ENCODE results near the gene RIN1. TPM values are rescaled to one million over a fixed set of nuclear protein-coding genes. Genes with fewer than 3 reads are reported as not detected.
A peak's percentile ranks its signal among the peaks of the same experiment; 100 is the strongest.

RIN1 gene
- total RNA-seq, 2 donors from 2014 or later: 0.99 to 11.4 TPM

DNA sequence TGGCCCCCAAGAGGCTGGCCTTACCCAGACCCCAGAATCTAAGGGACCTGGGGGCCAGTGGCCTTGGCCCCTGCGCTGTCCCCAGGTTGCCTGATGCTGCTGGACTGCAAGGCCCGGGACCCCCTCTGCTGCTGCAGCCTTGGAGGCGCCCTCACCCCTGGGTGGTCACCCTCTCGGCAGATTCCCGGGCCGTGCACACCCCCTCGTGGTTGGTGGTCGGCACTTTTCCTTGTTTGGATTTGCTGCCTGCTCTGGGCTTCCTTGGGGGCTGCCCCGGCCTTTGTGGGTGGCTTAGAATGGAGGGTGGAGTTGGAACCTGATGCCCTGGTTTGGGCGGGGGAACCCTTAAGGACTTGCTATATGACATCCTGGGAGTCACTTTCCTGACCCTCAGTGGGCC is 5.3 kb downstream of the RIN1 start:
- Histone ChIP-seq H3K27ac (no peak overlapping the region), H3K4me3 (no peak overlapping the region), H3K36me3 (replicated peaks in 1 of 2; ENCODE audit: insufficient read depth in 1 of 2, low read depth in 2 of 2) (no peaks in the 10 kb centered on the region), H3K27me3 (no peaks in the 10 kb centered on the region), H3K4me1 (peaks cover 24% of the 10 kb centered on the region), H3K9me3 (no peaks in the 10 kb centered on the region)
- ATAC-seq: no peak
- no peak for DNase-seq
- no peak for TF ChIP-seq POLR2A (IDR thresholded peaks at IDR 0.05)
- TF ChIP-seq, protein P1, sequence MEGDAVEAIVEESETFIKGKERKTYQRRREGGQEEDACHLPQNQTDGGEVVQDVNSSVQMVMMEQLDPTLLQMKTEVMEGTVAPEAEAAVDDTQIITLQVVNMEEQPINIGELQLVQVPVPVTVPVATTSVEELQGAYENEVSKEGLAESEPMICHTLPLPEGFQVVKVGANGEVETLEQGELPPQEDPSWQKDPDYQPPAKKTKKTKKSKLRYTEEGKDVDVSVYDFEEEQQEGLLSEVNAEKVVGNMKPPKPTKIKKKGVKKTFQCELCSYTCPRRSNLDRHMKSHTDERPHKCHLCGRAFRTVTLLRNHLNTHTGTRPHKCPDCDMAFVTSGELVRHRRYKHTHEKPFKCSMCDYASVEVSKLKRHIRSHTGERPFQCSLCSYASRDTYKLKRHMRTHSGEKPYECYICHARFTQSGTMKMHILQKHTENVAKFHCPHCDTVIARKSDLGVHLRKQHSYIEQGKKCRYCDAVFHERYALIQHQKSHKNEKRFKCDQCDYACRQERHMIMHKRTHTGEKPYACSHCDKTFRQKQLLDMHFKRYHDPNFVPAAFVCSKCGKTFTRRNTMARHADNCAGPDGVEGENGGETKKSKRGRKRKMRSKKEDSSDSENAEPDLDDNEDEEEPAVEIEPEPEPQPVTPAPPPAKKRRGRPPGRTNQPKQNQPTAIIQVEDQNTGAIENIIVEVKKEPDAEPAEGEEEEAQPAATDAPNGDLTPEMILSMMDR (IDR thresholded peaks at IDR 0.05): no peak
- 56 to 83% methylated on average over 2 to 9 of the region's 10 CpGs for WGBS, 2 donors
- intact Hi-C loops (cut with DNase I): no loop called here

DNA sequence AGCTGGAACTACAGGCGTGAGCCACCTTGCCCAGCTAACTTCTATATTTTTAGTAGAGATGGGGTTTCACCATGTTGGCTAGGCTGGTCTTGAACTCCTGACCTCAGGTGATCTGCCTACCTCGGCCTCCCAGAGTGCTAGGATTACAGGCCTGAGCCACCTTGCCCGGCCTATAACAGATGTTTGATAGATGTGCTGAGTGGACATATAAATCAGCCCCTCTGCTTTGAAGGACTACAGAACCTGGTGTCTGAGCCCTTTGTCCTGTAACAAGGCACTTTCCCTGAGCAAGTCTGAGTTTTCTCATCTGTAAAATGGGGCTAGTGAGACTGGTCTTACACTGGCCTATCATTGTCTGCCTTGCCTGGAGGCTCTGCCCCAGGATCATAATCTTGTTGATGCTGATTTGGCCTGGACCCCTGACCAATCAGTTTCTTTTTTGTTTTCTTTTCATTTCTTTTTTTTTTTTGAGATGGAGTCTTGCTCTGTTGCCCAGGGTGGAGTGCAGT is 7.0 kb downstream of the RIN1 start:
- Histone ChIP-seq H3K36me3 (replicated peaks in 1 of 2; ENCODE audit: insufficient read depth in 1 of 2, low read depth in 2 of 2) (no peaks in the 10 kb centered on the region), H3K9me3 (no peaks in the 10 kb centered on the region), H3K4me1 (peaks cover 11% of the 10 kb centered on the region), H3K27ac (no peak overlapping the region), H3K4me3 (no peak overlapping the region), H3K27me3 (no peaks in the 10 kb centered on the region)
- TF ChIP-seq, protein P1 (IDR thresholded peaks at IDR 0.05): no peak
- no peak for TF ChIP-seq POLR2A (IDR thresholded peaks at IDR 0.05)
- DNase-seq (no peak), ATAC-seq (no peak)
- intact Hi-C loops (cut with DNase I): no loop called here
- whole genome bisulfite sequencing, 2 donors: 76 to 79% methylated on average over 3 of the region's 3 CpGs

- peak overlapping the region in 2 of 4 donors; percentile 23 to 25 for H3K27ac ChIP-seq
- TF ChIP-seq, protein P1 (IDR thresholded peaks at IDR 0.05): peak; percentile 86 to 94 (median 88)
- no peak for TF ChIP-seq POLR2A (IDR thresholded peaks at IDR 0.05)
- no peaks in the 10 kb centered on the region for H3K27me3 ChIP-seq
- intact Hi-C loops (cut with DNase I): no loop called here
- H3K4me3 ChIP-seq: no peak overlapping the region
- H3K9me3 ChIP-seq: no peaks in the 10 kb centered on the region
- 11 to 13% methylated on average over 12 to 19 of the region's 19 CpGs for WGBS, 2 donors
- ATAC-seq: peak; percentile 91
- peak; percentile 74 to 78 (median 76) for DNase-seq
- peaks cover 11% of the 10 kb centered on the region for H3K4me1 ChIP-seq
- no peaks in the 10 kb centered on the region for H3K36me3 ChIP-seq (replicated peaks in 1 of 2; ENCODE audit: insufficient read depth in 1 of 2, low read depth in 2 of 2)
Measured at GRCh38 chr11:66328302-66329144, 7.7 kb downstream of the RIN1 start.

DNA sequence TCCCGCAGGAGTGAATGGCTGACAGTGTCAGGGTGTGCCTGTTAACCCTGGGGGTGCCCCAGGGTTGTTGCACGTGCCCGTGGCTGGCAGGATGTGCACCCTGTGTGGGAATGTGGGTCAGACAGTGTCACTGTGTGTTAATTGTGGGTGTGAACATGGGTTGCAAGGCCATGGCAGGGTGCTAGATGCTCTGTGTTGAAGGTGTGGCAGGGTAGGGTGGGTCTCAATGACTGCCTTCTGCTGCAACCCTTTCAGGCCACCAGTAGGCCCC is 8.3 kb downstream of the RIN1 start:
- DNase-seq: no peak
- intact Hi-C loops (cut with DNase I): no loop called here
- WGBS, 2 donors: 0 to 69% methylated on average over 1 to 3 of the region's 3 CpGs

DNA sequence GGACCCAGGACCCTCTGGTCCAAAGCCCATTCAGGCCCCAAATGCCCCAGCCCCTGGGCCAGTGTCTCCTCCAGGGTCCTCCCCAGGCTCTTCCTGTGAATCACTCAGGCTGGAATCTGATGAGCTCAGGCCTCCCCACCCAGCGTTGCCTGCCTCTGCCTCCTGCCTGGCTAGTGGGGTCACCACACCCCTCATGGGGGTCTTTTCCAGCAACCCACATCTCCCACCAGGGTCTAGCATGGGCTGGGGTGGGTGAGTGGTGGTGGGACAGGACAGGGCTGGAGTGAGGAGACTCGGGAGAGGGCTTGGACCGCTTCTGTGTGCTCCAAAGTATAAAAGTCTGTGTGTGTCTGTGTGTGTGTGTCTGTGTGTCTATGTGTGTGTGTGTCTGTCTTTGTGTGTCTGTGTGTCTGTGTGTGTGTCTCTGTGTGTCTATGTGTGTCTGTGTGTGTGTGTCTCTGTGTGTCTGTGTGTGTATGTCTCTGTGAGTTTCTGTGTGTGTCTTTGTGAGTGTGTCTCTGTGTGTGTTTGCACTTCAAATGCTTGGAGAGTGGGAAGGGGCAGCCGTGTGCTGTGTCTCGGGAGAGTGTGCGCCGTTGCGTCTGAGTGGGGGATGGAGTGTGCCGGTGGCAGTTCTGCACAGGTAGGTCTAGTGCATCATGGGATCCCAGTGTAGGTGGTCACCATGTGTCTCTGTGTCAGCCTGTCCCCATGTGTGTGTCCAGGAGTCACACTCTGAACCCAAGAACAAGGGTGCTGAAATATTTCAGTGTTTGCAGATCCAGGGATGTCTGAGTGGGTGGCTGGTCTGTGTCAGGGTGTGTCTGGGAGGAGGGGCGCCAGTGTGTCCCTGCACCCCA is 8.8 kb downstream of the RIN1 start:
- no peaks in the 10 kb centered on the region for H3K36me3 ChIP-seq (replicated peaks in 1 of 2; ENCODE audit: insufficient read depth in 1 of 2, low read depth in 2 of 2)
- H3K4me1 ChIP-seq: peaks cover 11% of the 10 kb centered on the region
- intact Hi-C loops (cut with DNase I): no loop called here
- H3K27ac ChIP-seq: peak overlapping the region in 2 of 4 donors; percentile 2 to 9
- H3K4me3 ChIP-seq: no peak overlapping the region
- H3K27me3 ChIP-seq: no peaks in the 10 kb centered on the region
- ATAC-seq (no peak), DNase-seq (no peak)
- TF ChIP-seq, protein P1 (IDR thresholded peaks at IDR 0.05): no peak
- TF ChIP-seq POLR2A (IDR thresholded peaks at IDR 0.05): no peak
- H3K9me3 ChIP-seq: no peaks in the 10 kb centered on the region
- 68 to 84% methylated on average over 8 of the region's 10 CpGs for WGBS, 2 donors

More for the DNA sequence above, 8.3 kb downstream of the RIN1 start:
- no peak for ATAC-seq
- no peak overlapping the region for H3K4me3 ChIP-seq
- TF ChIP-seq POLR2A (IDR thresholded peaks at IDR 0.05): no peak
- no peaks in the 10 kb centered on the region for H3K27me3 ChIP-seq
- H3K36me3 ChIP-seq (replicated peaks in 1 of 2; ENCODE audit: insufficient read depth in 1 of 2, low read depth in 2 of 2): no peaks in the 10 kb centered on the region
- H3K4me1 ChIP-seq: peaks cover 11% of the 10 kb centered on the region
- H3K9me3 ChIP-seq: no peaks in the 10 kb centered on the region
- no peak overlapping the region for H3K27ac ChIP-seq
